ENCODE results near the gene MAEA. TPM values are rescaled to one million over a fixed set of nuclear protein-coding genes. Genes with fewer than 3 reads are reported as not detected.

Gene MAEA
- total and polyA plus RNA-seq, 9 of the 15 experiments (the other 6 are each of a cell fraction or from before 2014, with no cell fraction given) = 2.1 to 86.5 (median 45.0) TPM

DNA sequence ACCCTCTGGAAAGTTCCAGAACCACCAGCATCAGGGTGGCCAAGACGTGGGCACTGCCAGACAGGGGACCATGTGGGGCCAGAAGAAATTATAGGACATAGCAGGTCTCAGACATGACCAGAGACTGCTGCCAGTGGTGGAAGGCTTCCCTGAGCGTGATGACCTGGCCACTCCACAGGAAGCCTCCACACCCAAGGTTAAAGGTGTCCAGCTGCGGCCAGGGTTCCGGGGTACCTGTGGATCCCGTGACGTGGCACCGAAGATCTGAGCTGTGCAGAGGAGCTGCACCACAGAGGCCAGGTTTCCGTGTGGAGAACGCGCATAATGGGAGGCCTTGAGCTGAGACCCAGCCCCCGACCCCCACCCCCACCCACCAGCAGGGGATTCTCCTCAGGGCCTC lies 24.3 kb upstream of the MAEA start:
- H3K9me3 ChIP-seq (replicated peaks; ENCODE audit: control insufficient read depth, insufficient read depth, low read depth, low read length) = peaks cover 9% of the 10 kb centered on the region; the same call in 1 of the 2 replicates
- intact Hi-C loops (cut with micrococcal nuclease) = no loop called here
- DNase-seq (ENCODE audit: extremely low read depth in 1 of 4, low spot score in 3 of 4) = no peak
- POLR2A ChIA-PET = interaction anchor here (1.0 kb wide), 1 partner anchor 24 kb away, joined by 4 read pairs; the partner anchor contains the start of gene MAEA
- H3K36me3 ChIP-seq (ENCODE audit: control insufficient read depth, insufficient read depth, low read length) = no peaks in the 10 kb centered on the region
- H3K79me2 ChIP-seq (ENCODE audit: control insufficient read depth, insufficient read depth, low read length) = no peaks in the 10 kb centered on the region
- CTCF ChIA-PET (ENCODE audit: low intra/inter-chr PET ratio) = no interaction called here
- BruUV-seq (replicated peaks) = no TSS peak
- H3K9me1 ChIP-seq (ENCODE audit: control insufficient read depth, insufficient read depth, low read length) = no peaks in the 10 kb centered on the region
- H3K27ac ChIP-seq (ENCODE audit: extremely low read depth, low read depth, low read length) = no peak overlapping the region
- H3K9ac ChIP-seq (ENCODE audit: insufficient read depth in 1 of 2, low read depth in 2 of 2, low read length in 2 of 2) = no peak overlapping the region
- FAIRE-seq = no peak
- H3K4me3 ChIP-seq = no peak overlapping the region
- WGBS (ENCODE audit: insufficient coverage, low coverage, missing lambda C conversion rate) = 35% methylated on average over 7 of the region's 11 CpGs
- H4K20me1 ChIP-seq (replicated peaks; ENCODE audit: control insufficient read depth, insufficient read depth, low read length) = no peaks in the 10 kb centered on the region
- no peak for ATAC-seq
- TF ChIP-seq TBP (optimal IDR thresholded peaks at IDR 0.05; ENCODE audit: low read depth, low read length) = no peak
- in situ Hi-C loops (cut with MboI) = no loop called here
- peaks cover 0 to 4% of the 10 kb centered on the region in 2 experiments; a peak in 2 of 5 replicates for H3K4me1 ChIP-seq (replicated peaks in 1 of 2; ENCODE audit: control insufficient read depth in 2 of 2, insufficient read depth in 2 of 2, low read length in 2 of 2)
- H2AFZ ChIP-seq (ENCODE audit: low read depth, low read length) = no peak overlapping the region
- no peak overlapping the region for H3K4me2 ChIP-seq (ENCODE audit: insufficient read depth, low read length)
- H3K27me3 ChIP-seq (ENCODE audit: control insufficient read depth in 2 of 2, insufficient read depth in 2 of 2, low read length in 2 of 2) = peaks cover 21 to 26% of the 10 kb centered on the region in 2 experiments; a peak in 4 of 5 replicates

GRCh38 chr4:1266881-1267763 lies 22.6 kb upstream of the MAEA start:
- peaks cover 3 to 10% of the 10 kb centered on the region in 2 experiments; a peak in 3 of 5 replicates for H3K27me3 ChIP-seq (ENCODE audit: control insufficient read depth in 2 of 2, insufficient read depth in 2 of 2, low read length in 2 of 2)
- POLR2A ChIA-PET = interaction anchor here (1.1 to 1.3 kb wide), 2 partner anchors 12 to 23 kb away, joined by 3 to 4 read pairs; partner anchors contain the start of gene MAEA
- H3K9me1 ChIP-seq (ENCODE audit: control insufficient read depth, insufficient read depth, low read length) = no peaks in the 10 kb centered on the region
- FAIRE-seq (no peak), ATAC-seq (no peak), DNase-seq (ENCODE audit: extremely low read depth in 1 of 4, low spot score in 3 of 4) (no peak)
- H3K4me2 ChIP-seq (ENCODE audit: insufficient read depth, low read length) = no peak overlapping the region
- H3K79me2 ChIP-seq (ENCODE audit: control insufficient read depth, insufficient read depth, low read length) = no peaks in the 10 kb centered on the region
- in situ Hi-C loops (cut with MboI) = no loop called here
- no peak overlapping the region for H3K4me3 ChIP-seq
- H3K9me3 ChIP-seq (replicated peaks; ENCODE audit: control insufficient read depth, insufficient read depth, low read depth, low read length) = peaks cover 9% of the 10 kb centered on the region; the same call in 1 of the 2 replicates
- intact Hi-C loops (cut with micrococcal nuclease) = no loop called here
- WGBS (ENCODE audit: insufficient coverage, low coverage, missing lambda C conversion rate) = 27% methylated on average over 9 of the region's 9 CpGs
- no peaks in the 10 kb centered on the region for H3K36me3 ChIP-seq (ENCODE audit: control insufficient read depth, insufficient read depth, low read length)
- H4K20me1 ChIP-seq (replicated peaks; ENCODE audit: control insufficient read depth, insufficient read depth, low read length) = no peaks in the 10 kb centered on the region
- H3K27ac ChIP-seq (ENCODE audit: extremely low read depth, low read depth, low read length) = no peak overlapping the region
- no peak overlapping the region for H3K9ac ChIP-seq (ENCODE audit: insufficient read depth in 1 of 2, low read depth in 2 of 2, low read length in 2 of 2)
- H3K4me1 ChIP-seq (replicated peaks in 1 of 2; ENCODE audit: control insufficient read depth in 2 of 2, insufficient read depth in 2 of 2, low read length in 2 of 2) = no peaks in the 10 kb centered on the region
- no TSS peak for BruUV-seq (replicated peaks)
- no peak overlapping the region for H2AFZ ChIP-seq (ENCODE audit: low read depth, low read length)
- CTCF ChIA-PET (ENCODE audit: low intra/inter-chr PET ratio) = interaction anchor here (2.6 kb wide), 1 partner anchor 137 kb away, joined by 8 read pairs; no protein-coding TSS in a partner anchor
- TF ChIP-seq, protein P1, sequence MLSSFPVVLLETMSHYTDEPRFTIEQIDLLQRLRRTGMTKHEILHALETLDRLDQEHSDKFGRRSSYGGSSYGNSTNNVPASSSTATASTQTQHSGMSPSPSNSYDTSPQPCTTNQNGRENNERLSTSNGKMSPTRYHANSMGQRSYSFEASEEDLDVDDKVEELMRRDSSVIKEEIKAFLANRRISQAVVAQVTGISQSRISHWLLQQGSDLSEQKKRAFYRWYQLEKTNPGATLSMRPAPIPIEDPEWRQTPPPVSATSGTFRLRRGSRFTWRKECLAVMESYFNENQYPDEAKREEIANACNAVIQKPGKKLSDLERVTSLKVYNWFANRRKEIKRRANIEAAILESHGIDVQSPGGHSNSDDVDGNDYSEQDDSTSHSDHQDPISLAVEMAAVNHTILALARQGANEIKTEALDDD (IDR thresholded peaks at IDR 0.05) = no peak
- TF ChIP-seq SRF (CRISPR knock-in tag; IDR thresholded peaks at IDR 0.05) = no peak
- TF ChIP-seq ETV5 (CRISPR knock-in tag; IDR thresholded peaks at IDR 0.05; ENCODE audit: low read depth) = no peak
- TF ChIP-seq CLOCK (CRISPR knock-in tag; IDR thresholded peaks at IDR 0.05; ENCODE audit: borderline replicate concordance) = no peak
- no peak for TF ChIP-seq ETS1 (conservative IDR thresholded peaks at IDR 0.05; ENCODE audit: control insufficient read depth, low read depth, low read length)
- TF ChIP-seq SUPT5H (IDR thresholded peaks at IDR 0.05) = no peak
- TF ChIP-seq FOSL1 (tag; conservative IDR thresholded peaks at IDR 0.05) = no peak
- TF ChIP-seq SNRNP70 (optimal IDR thresholded peaks at IDR 0.05; ENCODE audit: low read depth, low read length) = no peak
